Stimulated activated CD8-positive, alpha-beta memory T cell treated with anti-CD3 and anti-CD28 coated beads, Interleukin-12 subunit alpha, Interleukin-12 subunit beta, amount 100 ng/mL, for 24 hours (primary cell): ENCODE data around the gene GRID2.

Source experiments
- DNase-seq: peaks from one replicate; pipeline ENCODE4 v3.0.0-alpha.2; 2020; ENCODE audit errors: extremely low read depth

The GRID2 gene

DNA sequence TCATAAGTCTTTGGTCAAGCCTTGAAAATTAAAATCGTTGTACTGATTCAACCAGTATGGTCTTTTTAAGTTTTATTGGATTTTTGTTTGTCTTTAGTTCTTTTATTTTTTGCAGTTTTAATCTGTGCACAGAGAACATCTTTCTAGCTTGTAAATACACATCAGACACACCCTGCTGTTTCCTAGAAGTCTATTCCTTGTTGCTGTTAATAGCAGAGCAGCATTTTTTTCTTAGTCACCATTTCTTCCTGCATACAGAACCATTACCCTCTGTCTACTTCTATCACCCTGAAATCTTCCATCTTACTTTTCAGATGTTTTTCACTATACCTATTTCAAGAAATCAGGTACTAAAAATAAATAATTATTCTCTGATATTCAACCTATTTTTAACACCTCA lies 375.4 kb downstream of the GRID2 start:
- DNase-seq: no peak

DNA sequence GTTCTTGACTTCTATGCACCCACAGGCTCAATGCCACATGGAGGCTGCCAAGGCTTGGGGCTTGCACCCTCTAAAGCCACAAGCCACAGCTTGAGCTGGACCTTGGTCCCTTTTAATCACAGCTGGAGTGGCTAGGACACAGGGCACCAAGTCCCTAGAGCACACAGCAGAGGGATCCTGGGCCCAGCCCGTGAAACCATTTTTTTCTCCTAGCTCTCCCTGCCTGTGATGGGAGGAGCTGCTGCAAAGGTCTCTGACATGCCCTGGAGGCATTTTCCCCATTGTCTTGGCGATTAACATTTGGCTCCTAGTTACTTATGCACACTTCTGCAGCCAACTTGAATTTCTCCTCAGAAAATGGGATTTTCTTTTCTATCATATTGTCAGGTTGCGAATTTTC lies 410.9 kb downstream of the GRID2 start:
- no peak for DNase-seq

DNA sequence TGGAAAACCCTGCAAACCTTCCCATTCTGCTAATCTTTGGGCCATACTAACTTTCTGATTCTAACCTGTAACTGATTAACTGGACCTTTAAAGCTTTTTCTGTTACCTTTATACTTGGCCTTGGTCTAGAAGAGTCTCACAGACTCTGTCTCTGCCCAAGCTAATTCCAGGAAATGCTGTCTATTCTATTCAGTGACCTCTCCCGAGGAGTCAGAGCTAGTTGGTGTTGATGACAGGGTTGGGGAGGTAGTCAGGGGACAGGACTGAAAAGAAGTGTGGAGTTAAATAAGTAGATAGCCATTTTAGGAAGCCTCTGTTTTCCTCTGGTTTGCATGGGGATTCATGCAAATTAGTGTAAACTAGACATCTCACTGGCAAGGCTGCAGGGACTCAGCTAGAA lies 429.5 kb downstream of the GRID2 start:
- DNase-seq: no peak

DNA sequence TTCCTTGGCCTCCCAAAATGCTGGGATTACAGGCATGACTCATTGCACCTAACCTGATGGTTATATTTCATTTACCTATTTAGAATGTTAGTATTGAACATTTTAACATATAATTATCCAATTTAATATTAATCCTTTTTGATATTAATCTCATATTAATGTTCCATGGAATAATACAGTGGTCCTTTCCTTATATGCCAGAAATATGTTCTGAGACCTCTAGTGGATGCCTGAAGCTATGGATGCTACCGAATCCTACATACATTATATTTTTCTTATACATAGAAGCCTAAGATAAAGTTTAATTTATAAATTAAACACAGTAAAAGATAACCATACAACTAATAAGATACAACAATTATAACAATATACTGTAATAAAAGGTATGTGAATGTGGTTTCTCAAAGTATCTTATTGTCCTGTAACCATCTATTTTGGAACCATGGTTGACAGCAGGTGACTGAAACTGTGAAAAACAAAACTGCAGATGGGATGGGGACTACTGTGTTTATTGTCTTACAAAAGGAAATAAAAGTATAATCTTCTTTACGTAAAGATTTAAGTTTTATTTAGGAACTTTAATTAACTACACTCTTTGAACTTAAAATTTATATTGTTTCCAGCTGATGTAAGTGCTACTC lies 431.4 kb downstream of the GRID2 start:
- DNase-seq: no peak

DNA sequence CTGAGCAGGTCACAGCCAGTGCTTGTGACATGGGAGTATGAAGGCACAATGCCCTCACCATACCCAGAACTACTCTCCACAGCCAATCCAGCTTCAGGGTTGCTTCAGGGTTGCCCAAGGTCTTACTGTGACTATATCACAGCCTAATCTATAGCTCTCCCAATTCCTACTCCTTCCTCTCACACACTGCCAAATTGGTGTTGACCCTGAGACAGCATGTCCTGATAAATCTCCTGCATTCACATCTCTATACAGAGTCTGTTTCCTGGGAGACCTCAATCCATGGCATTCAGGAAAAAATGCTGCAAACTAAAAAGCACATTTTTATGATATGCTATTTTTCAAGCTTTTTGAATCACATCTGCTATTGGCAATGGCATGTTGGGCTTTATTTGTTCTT lies 456.7 kb downstream of the GRID2 start:
- DNase-seq: no peak

DNA sequence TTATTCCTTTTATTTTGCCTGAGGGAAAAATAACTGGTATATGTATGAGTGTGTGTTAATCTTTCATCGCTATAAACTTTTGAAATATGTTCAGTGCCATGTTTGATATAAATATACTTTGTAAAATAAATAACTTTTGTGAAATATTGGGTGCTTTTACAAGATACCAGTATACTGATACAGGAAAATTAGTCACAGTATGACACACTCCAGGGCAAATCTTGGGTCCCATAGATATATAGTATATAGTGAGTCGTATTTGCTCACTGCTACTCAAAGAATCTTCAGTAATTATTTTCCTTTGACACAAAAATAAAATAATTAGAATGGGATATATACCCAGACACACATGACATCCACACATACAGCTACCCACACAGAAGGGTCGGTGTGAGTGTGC lies 472.3 kb downstream of the GRID2 start:
- no peak for DNase-seq

DNA sequence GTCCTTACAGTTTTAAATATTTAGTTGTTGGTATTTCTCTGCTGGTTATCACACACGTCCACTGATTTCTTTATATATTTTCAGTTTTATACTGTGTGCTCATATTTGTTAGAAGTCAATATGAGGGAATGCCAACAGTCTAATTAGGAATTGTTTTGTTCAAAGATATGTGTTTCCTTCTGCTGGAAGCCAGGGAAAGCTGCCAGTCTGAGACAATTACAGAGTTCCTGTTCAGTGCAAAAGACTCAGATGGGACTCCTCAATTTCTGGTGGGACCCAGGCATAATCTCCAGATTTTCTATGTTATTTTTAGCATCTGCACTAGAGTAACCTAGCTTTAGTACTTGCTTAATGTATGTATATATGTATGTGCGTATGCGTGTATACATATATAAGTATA lies 486.0 kb downstream of the GRID2 start:
- DNase-seq: no peak

DNA sequence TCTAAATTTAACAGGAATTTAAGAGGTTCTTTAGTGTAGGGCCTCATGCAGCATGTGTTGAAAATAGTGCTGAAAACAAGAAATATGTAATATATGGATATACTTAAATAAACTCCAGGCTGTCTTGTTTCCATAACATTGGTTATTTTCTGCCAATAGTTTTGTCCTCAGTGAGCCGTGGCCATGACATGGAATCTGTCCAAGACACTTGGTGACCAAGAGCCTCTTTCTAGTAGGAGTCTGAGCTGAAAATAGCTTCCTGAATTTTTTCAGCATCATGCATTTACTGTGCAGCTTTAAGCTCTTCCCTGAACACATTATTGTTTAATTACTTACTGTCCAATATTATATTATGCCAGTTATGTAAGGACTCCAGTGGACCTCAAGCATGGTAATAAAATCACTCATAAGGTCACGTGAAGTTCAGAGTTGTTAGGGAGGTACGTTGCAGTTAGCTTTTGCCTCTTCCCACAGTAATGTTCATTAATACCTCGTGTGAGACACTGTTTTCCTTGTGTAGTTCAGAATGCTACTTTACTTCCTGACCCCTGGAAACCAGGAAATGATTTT lies 488.2 kb downstream of the GRID2 start:
- DNase-seq: no peak

DNA sequence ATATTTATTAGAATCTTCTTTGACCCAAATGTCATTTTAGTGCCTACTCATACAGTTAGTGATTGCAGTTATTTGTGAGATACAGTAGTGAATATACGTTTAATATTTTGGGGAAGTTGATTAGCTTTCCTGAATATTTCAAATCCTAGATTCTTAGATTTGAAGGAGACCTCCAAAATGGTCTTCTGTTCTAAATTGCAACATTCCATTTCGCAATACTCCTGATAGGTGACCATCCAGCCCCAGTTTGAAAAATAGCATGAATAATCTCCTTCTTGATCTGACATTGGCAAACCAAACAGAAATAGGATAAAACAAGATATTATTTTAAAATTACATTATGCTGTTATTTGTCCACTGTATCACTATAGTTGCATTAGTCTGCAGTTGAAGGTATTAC lies 505.6 kb downstream of the GRID2 start:
- DNase-seq: no peak

DNA sequence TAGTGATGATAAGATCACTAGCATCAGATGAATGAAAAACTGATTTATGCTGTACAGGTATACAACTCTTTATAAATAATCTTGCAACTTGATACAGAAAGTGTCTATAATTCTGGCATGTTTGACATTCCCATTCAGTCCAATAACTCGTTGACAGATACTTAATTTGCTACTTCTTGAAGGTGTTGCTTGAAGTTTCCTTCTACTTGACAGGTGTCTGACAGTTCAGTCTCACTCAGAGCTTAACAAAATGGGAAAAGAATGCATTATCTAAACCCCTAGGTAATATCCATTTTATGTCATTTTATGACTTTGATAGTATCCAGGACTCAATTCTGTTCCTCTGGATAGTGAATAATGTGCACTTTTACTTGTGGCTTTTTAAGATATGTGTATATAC lies 508.9 kb downstream of the GRID2 start:
- no peak for DNase-seq

DNA sequence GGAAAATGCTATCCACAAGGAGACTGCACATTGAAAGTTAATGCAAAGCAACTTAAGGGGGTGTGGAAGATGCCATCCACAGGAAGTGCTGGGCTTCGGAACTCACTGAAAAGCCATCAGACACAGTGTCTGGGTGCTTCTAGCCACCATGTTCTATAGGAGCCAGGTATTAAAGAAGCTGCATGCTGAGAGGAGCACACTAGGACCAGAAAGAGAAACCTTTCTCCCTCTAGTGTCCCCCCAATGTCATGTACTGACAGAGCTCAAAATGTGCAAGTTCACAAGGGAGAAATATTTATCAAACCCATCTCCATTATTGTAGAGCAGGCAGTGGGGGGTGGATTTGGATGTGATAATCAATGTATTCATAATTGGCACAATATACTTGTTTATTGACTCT lies 510.9 kb downstream of the GRID2 start:
- DNase-seq: no peak

DNA sequence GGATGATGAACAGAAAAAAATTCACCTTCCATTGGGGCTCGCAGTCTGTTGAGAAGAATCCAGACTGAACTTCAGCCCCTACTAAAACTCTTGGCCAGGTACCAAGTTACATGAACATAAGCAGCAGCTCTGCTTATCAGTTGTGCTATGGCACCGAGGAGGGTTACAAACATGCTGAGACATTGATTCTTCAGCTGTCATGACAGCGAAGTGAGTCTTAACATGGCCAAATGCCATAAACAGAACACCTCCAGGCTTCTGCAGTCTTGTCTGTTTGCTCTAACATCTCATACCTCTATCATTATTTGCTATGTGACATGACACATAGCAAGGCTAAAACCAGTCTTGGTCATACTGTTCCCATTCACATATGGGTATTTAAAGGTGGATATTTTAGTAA lies 521.5 kb downstream of the GRID2 start:
- DNase-seq: no peak

DNA sequence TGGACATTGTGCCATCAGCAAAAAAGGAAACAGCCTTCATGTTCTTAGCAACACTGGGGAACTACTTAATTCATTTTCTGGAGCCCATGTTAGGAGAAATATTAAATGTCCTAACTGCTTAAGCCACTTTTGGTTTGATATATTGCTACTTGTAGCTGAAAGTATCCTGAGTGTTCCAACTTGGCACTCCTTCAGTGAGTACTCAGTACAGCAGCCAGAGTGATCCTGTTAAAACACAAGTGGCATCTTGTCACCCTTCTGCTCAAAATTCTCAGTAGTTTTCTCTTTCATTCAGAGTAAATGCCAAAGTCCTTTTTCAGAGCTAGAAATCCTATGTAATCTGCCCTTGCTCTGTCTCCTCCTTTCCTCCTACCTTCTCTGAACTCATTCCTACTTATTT lies 522.0 kb downstream of the GRID2 start:
- no peak for DNase-seq

DNA sequence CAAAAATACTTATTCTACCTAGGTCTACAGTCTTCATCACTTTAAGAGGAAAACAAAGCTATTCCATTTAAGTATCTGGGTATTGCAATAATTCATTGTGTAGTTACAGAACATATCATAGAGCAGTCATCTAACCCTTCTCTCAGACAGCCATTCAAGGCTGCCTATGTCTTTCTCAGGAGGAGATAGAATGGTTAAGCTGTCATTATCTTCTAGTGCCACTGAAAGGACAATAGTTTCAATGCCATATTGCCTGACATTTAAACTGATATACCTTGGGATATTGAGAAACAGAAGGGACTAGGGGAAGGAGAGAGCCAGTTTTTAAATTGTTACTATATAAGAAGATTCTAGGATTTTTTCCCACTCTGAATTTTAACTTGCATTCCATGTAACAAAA lies 527.0 kb downstream of the GRID2 start:
- DNase-seq: no peak

DNA sequence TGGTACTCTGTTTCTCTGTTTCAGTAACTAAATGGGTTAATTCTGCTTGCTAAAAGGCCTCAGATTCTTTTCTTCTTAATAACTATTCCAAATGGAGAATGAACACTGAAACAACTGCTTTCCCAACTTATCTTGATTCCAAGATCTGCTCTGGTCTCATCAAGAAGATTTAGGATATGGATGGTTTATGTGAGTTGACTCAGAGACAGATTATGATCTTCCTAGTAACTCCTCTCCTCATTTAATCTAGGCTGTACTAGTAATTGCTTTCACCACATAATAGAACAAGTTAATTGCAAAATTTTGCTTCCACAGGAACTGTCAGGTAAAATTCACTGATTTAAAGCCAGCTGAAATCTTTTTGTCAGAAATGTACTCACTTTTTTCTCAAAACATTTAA lies 537.1 kb downstream of the GRID2 start:
- no peak for DNase-seq

DNA sequence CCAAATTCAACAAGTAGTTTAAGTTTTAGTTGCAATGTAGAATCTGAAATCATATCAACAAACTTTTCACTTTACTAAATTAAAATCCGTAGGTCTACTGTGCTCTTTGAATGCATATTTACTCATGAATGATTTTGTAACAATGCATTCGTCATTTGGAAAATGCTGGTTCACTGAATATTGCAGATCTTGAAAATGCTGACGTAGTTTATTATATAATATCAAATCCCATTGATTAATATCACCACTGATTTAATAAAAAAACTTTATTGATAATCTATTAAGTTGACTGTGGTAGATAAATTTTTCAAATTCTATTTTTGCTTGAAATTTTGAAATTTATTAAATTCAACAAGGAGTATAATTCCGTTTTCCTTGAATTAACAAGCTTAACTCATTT lies 540.0 kb downstream of the GRID2 start:
- no peak for DNase-seq

DNA sequence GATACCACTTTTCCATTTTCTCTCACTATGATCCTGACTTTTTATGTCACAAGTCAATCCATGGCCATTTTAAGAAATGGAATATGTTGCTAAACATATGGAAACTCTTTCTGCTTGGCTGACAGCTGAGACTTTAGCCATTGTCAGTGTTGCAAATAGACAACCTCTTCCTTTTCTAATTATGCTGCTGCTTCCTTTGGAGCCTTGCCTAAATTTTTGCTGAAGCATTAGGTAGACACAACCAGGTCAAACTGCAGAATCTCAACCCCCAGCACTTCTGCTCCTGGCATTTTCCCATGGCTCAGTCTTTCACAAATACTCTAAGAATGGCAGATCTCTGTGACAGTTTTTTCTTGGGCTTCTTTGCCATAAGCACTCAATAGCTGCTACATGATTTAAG lies 543.3 kb downstream of the GRID2 start:
- DNase-seq: no peak

DNA sequence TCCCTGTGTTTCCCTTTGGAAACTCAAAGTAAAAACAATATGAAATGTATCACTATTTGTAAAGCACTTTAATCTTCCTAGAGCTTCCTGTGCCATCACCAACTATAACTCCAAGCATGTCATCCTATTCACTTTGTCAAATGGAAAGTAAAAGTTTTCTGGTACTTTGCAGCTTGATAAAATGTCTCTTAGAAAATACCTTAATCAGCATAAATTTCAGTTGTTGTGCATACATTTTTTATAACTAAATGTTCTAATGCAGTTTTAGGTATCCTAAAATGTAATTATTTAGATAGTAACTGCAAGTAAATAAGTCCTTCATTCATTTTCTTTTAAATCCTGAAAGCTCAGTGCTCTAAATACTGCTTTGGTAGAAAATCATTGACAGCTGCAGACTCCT lies 558.7 kb downstream of the GRID2 start:
- DNase-seq: no peak

DNA sequence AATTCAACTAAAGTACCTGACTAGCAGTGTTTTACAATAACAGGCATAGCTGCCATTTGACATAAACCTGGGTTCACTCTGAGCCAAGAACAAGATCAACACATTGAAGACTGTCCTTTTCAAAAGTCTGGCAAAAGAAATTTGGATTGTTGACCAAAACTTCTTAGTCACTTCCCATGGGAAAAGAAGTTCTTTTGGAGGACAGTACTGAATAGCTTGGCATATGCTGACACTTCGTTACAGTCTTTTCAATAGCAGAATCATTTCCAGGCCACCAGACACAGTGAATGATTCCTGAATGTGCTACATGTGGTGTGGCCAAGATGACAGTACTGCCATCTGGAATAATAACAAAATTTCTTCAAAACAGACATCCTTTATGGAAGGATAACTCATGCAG lies 560.3 kb downstream of the GRID2 start:
- DNase-seq: no peak

DNA sequence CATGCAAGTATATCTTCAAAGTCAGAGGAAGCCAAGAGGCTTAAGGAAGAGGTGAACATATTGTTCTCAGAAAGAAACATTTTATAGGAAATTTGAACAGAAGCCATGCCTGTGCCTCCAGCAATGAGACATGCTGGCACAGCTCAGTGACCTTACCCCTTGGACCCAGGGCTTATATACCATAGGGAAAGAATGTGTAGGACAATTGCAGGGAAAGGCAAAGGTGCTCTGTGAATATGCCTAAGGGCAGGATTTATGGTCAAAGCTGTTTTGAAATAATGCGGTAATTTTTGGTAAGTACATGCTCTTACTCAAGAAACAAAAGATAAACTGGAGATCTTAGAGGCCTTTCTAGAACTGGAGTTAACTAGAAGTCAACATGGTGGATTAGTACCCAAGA lies 568.8 kb downstream of the GRID2 start:
- DNase-seq: no peak

DNA sequence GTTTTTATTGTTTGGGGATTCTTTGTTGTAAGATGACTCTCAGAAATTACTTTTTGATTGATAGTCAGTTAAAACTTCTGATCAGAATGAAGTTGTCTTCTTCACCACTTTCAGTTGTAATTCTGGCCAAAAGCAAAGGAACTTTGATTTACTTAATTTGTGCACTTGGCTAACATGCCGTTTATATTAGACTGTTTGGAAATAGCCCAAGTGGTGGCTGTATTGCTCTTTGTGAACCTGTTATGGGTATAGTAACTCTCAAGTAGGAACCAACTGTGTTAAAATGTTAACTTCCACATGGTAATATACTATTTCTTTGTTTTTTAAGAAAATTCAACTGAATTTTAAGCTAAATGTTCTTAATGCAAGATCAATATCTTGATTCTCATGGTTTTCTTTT lies 581.9 kb downstream of the GRID2 start:
- DNase-seq: no peak

DNA sequence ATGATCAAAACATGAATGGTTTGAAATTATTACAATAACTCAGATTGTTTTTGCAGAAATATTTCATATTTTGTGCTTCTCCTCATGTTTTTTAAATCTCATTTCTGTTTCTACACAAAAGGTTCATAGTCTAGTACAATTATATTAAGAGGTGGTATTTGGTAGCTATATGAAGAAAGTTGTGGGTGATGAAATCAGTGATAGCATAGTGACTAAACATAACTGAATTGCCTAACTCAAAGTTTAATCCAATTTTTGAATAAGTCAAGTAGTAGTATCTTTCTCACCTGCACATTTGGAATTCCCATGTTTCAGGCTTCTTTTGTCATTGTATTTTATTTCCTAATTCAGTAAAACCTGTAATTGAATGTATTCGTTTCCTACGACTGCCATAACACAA lies 648.7 kb downstream of the GRID2 start:
- no peak for DNase-seq

DNA sequence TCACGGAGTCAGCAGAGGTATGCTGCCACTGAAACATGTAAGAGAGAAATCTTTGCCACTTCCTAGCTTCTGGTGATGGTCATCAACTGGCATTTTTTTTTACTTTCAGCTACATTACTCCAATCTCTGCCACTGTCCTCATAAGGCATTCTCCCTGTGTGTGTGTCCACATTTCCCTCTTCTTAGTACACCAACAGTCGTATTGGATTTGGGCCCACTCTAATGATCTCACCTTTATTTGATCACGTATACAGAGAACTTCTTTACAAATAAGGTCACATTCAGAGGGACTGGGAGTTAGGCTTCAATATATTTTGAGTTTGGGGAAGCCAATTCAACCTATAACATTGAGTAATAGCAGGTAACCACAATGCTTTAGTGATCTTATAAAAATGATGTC lies 649.1 kb downstream of the GRID2 start:
- DNase-seq: no peak

DNA sequence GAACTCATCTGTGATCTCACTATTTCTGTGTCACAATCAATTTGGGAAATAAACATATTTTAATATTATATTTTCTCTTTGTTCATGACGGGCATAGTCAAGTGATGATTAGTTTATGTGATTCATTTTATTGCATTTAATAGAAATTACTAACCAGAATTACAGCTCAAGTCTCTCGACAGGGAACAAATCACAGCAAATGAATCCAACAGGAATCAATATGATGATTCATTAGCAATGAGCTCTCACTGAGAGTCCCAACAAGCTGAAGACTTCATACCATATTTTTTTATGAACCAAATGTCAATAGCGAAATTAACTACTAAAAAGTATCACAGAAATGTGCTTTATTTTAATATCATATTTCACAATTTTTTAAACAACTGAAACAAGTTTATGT lies 649.7 kb downstream of the GRID2 start:
- no peak for DNase-seq
